GM18517 (cell line): ENCODE results near the gene HMCN2.
"Not testable (repeated sequence)": the region's sequence is repeated elsewhere in the genome, so short reads cannot be mapped to it uniquely, and the experiment has no call there.

Experiments
- ATAC-seq: cut with Tn5 transposase; IDR thresholded peaks from one replicate; pipeline ENCODE4 v1.9.1; 2021; ENCODE audit warnings: mild to moderate bottlenecking, moderate library complexity; ENCODE audit not compliant: unreplicated experiment

The HMCN2 gene

GRCh38 chr9:130237763-130238524 is 27.6 kb upstream of the HMCN2 start:
- no peak for ATAC-seq

GRCh38 chr9:130239363-130239695 is 26.2 kb upstream of the HMCN2 start:
- no peak for ATAC-seq

DNA sequence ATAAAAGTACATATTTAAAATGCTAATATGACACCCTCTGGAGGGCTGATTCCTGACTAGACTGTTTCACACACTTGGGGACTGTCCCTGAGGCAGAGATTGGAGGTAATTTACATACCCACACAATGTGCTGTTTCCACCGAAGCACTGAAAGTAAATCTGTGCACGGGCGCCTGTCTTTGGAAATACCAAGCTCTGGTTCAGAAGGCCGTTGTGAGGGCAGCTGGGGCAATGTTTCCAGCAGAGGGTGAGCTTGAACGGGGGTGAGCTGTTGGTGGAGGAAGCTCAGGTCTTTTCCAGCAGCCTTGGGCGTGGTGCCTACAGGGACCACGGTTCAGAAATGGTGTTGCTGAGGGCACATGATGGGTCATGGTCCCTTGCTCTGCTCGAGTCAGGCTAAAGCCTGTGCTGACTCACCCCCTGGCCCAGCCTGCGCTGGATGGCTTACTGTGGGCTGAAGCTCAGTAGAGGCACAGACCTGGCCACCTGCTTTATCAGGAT is 25.8 kb upstream of the HMCN2 start:
- no peak for ATAC-seq

DNA sequence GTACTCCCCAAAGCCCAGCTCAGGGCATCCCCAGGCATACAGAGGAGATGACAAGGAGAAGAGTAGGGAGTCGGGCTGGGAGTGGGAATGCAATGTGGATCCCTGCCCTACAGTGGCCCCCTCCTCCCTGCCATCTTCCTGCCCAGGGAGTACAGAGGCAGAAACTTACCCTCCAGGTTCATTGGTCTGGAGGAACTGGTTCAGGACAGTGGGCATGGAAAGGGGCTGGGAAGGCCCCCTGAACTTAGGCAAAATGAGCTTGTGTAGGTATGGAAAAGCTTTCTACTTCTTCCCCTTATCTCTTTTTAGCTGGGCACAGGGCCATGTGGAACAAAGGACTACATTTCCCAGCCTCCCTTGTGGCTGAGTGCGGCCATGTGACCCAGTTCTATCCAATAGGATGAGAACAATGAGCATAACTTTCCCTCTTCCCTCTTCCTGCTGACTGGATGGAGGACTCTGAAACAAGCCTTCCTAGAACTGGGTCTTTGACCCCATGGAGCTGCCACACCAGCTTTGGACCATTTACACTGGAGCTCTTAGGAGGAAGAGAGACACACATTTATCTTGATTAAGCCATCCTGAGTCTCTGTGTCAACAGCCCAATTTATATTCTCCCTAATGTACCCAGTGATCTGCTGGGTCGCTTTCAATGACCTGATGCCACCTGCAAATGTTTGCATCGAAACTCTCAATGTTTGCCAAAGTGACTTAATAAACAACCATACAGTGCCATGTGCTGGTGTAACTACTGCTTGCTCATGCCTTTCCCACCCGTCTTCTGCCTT is 25.0 kb upstream of the HMCN2 start:
- peak; percentile 50 for ATAC-seq

DNA sequence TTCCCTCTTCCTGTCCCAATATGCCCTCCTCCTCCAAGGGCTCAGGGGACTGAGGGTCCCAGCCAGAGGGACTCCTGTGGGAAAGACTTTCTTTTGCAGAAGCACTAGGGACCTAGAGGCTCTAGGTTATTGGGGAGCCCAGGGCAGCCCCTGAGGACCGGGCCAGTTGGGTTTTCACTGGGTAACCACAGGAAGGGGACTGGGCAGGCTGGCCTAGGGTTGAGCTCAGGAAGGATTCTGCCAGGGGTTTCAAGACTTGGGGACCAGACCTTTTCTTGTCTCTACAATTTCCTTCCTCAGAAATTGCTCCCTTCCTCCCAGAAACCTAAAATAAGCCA is 24.4 kb upstream of the HMCN2 start:
- ATAC-seq, result no peak

- ATAC-seq, result no peak
Observed at GRCh38 chr9:130242270-130243014, 23.1 kb upstream of the HMCN2 start.

- no peak for ATAC-seq
Observed at GRCh38 chr9:130243015-130243881, 22.3 kb upstream of the HMCN2 start.

DNA sequence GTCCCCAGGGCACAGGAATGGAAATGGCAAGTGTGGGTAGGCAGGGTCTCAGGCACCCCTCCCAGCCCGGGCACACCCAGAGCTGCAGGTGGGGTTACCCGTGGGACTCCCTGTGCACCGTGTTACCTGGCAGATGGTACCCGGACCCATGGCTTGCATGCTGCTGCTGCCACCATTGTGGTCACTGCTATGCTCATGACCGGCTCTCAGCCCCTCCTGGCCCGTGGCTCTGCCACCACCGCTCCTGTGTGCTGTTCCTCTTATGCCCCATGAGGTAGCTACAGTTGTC is 21.7 kb upstream of the HMCN2 start:
- no peak for ATAC-seq

GRCh38 chr9:130244548-130245165 is 20.9 kb upstream of the HMCN2 start:
- no peak for ATAC-seq

DNA sequence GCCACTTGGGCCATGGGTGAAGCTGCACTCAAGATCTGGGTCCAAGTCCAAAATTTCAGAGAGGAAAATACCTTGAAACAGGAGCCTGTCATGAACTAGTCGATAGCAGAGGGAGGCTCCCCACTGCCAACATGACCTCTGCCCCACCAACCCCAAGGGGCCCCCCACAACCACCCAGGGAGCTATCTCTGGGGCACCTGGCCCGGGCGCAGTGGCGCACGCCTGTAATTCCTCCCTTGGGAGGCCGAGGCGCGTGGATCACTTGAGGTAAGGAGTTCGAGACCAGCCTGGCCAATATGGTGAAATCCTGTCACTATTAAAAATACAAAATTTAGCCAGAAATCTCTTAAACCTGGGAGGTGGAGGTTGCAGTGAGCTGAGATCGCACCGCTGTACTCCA is 20.1 kb upstream of the HMCN2 start:
- ATAC-seq, result no peak

- no peak for ATAC-seq
Observed at GRCh38 chr9:130246126-130246525, 19.4 kb upstream of the HMCN2 start.

DNA sequence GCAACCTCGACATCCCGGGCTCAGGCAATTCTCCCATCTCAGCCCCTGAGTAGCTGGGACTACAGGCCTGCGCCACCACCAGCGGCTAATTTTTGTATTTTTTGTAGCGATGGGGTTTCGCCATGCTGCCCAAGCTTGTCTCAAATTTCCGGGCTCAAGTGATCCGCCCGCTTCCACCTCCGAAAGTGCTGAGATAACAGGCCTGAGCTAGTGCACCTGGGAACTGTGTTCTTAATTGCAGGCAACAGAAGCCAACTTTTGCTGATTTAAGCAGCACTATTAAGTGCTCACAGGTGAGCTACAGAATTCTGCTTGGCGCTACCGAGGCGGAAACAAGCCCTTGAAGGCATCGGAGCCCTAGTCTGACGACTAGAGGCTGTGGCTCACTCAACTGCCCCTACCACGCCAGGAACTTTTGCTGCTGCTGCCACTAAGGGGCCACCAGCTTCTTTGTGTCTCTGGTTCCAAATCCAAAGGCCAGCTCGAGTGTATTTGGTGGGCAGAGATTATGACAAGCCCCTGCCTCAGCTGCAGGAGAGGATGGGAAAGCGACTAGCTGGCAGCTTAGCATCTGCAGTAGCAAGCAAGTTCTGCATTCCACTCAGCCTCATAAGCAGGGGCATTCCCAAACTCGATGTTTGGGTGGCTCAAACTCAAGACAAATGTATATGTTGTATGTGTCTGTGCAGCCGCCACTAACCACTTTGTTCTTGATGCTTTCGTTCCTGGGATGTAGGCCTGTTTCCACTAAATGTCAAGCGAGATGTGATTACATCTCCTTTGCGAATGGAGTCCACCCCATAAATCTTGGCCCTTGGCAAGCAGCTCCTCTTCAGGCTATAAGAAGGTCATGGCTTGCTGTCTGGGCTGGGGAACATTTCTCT is 10.6 kb upstream of the HMCN2 start:
- no peak for ATAC-seq

DNA sequence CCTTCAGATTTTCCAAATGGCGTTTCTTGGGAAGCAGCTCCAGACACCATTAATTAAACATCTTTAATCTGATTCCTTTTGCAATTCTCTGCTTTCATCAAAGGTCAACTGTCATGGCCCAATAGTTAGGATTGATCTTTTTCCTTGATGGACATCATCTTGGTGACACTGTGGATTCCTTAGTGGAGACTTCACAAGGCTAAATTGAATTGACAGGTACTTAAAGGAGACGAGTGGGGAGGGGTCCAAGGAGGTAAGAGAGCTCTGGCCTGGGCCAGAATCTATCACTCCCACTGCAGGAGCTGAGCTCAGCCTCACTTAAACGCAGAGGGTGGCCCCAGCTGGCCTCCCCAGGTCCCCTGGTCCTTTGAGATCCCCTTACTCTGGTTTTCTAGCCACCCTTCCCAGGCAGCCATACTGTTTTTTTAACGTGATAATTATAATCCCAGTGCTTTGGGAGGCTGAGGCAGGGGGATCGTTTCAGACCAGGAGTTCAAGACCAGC is 9.9 kb upstream of the HMCN2 start:
- no peak for ATAC-seq

DNA sequence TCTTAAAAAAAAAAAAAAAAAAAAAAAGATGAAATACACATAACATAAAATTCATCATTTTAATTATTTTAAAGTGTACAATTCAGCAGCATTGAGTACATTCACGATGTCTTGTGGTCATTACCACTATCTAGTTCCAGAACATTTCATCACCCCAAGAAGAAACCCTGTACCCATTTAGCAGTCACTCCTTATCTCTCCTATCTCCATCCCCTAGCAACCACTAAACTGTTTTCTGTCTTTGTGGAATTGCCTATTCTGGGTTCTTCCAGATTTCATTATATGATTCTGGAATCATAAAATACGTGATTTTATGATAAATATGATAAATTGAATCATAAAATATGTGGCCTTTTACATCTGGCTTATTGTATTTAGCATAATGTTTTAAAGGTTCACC is 8.9 kb upstream of the HMCN2 start:
- ATAC-seq, result no peak

- ATAC-seq, result not testable (repeated sequence)
Observed at GRCh38 chr9:130258137-130258536, 7.4 kb upstream of the HMCN2 start.

- no peak for ATAC-seq
Observed at GRCh38 chr9:130259044-130259443, 6.5 kb upstream of the HMCN2 start.

DNA sequence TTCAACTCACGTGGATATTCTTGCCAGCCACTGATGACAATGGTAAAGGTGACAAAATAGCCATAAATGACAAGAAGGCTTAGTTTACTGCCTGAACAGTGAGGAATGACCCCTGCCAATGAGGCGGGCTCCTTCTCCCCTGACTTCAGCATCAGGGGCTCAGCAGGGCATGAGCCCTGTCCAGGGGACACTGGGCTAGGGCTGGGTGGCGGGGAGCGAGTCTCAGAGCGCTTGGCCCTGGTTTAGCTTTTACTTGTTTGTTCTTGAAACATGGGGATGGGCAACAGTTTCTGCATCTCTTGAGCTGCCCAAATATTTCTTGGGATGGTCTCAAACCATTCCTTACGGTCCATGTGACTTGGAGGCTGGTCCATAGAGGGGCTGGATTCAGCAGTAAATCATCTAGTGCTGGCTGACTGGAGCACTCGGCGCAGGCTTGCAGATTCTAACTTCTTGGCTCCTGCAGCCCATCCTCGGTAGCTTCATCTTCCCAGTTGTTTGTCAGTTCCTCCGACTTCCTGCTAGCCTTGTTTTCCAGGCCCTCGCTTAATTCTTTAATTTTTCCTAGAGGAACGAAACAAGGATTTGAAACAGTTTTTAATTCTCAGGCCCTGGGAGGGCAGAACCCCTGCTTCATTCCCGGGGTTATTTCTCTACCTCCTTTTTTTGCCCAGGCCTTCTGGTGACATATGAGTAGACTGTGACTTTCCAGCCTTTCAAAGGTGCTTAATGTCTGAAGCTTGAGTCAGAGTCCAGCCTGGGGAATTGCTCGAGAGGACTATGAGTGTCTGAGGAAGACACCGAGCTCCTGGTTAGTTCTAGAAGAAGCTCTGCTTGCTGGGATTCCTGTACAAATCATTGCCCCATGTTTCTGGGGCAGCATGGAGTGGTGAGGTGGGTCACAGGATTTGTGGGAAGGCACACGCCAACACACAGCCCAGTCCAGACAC is 4.5 kb upstream of the HMCN2 start:
- ATAC-seq, result no peak

DNA sequence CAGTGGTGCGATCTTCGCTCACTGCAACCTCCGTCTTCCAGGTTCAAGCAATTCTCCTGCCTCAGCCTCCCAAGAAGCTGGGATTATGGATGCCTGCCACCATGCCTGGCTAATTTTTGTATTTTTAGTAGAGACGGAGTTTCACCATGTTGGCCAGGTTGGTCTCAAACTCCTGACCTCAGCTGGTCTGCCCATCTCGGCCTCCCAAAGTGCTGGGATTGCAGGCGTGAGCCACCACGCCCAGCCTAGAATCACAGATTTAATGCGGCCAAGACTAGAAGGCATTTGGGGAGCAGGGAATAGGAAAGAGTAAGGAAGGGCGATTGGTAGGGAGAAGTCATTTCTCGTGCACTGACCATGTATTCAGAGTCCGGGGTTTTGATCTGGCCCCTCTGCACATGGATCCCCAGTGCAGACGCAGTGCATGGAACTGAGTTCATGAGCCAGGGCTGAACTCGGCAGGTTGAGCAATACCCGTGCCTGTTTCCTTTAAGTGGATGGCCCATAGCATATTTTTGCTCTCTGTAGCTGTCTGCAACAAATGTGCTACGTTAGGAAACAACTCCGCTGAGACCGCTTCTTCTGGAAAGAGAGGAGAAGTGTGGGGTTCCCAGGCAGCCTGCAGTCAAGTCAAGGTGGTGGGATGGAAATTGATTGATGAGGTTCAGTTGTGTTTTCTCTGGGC is 3.4 kb upstream of the HMCN2 start:
- no peak for ATAC-seq
